ENCODE measurements around the gene MAP3K15. TPM values are rescaled to one million over a fixed set of nuclear protein-coding genes. Genes with fewer than 3 reads are reported as not detected.

Gene MAP3K15
- total RNA-seq, 2 donors from 2014 or later, result 2.4 to 2.5 TPM

- Mint-ChIP-seq H3K27ac (peak overlapping the region in 1 of 2 donors; percentile 88), H3K9me3 (no peaks in the 10 kb centered on the region), H3K36me3 (no peaks in the 10 kb centered on the region)
- ATAC-seq, result no peak
- no peak for DNase-seq (ENCODE audit: low spot score in 2 of 2)
Observed at GRCh38 chrX:19342331-19342906, 172.9 kb downstream of the MAP3K15 start.

GRCh38 chrX:19334945-19335626 is 180.2 kb downstream of the MAP3K15 start:
- ATAC-seq (peak; percentile 37 to 61), DNase-seq (ENCODE audit: low spot score in 2 of 2) (no peak)
- Mint-ChIP-seq H3K27ac (no peak overlapping the region), H3K36me3 (no peaks in the 10 kb centered on the region), H3K9me3 (no peaks in the 10 kb centered on the region)

- DNase-seq (ENCODE audit: low spot score in 2 of 2), result no peak
- no peaks in the 10 kb centered on the region for H3K9me3 Mint-ChIP-seq
- no peak for ATAC-seq
- no peak overlapping the region for H3K27ac Mint-ChIP-seq
- H3K36me3 Mint-ChIP-seq, result no peaks in the 10 kb centered on the region
Observed at GRCh38 chrX:19332983-19333382, 182.3 kb downstream of the MAP3K15 start.

GRCh38 chrX:19331831-19332230 is 183.5 kb downstream of the MAP3K15 start:
- ATAC-seq (no peak), DNase-seq (ENCODE audit: low spot score in 2 of 2) (no peak)
- Mint-ChIP-seq H3K36me3 (no peaks in the 10 kb centered on the region), H3K27ac (peak overlapping the region in 1 of 2 donors; percentile 40), H3K9me3 (no peaks in the 10 kb centered on the region)

- Mint-ChIP-seq H3K36me3 (no peaks in the 10 kb centered on the region), H3K9me3 (no peaks in the 10 kb centered on the region), H3K27ac (no peak overlapping the region)
- no peak for DNase-seq (ENCODE audit: low spot score in 2 of 2)
- no peak for ATAC-seq
Observed at GRCh38 chrX:19326567-19326966, 188.7 kb downstream of the MAP3K15 start.

Other genes with a start within 250 kb of the MAP3K15 start
- 100 to 1,000 TPM; 165 to 212 TPM for gene PDHA1, start 171.6 kb downstream of the MAP3K15 start, total RNA-seq